K562 (cell line): Measurements from ENCODE around the gene AGAP3. TPM values are rescaled to one million over a fixed set of nuclear protein-coding genes. Genes with fewer than 3 reads are reported as not detected.

Experiments
- AFF4 ChIP-seq: sonication (generic); formaldehyde crosslinking; IDR thresholded peaks from 2 replicates; pipeline ENCODE4 v1.8.0; 2023; ENCODE audit warnings: mild to moderate bottlenecking, missing genetic modification reagents
- CREB1 ChIP-seq, 2 experiments: sonication (generic) in 1 of 2; formaldehyde crosslinking in 1 of 2; IDR thresholded peaks; 2 replicates each; pipeline versions ENCODE4 v1.6.1 to v1.8.0; 2012 to 2022; ENCODE audit warnings: inconsistent platforms in 1 of 2, mild to moderate bottlenecking in 1 of 2, missing genetic modification reagents in 1 of 2, moderate library complexity in 1 of 2
- ETV1 ChIP-seq: fragments of 450-650 bp; conservative IDR thresholded peaks from 2 replicates; pipeline ENCODE4 v1.6.1; 2016; ENCODE audit warnings: missing genetic modification characterization, control low read depth, low read depth, missing compliant biosample characterization
- HMGN3 ChIP-seq: IDR thresholded peaks from 2 replicates; pipeline ENCODE4 v1.6.1; 2011; ENCODE audit warnings: borderline replicate concordance, low read depth, mild to moderate bottlenecking, mixed read lengths, low read length; ENCODE audit not compliant: insufficient read length; ENCODE audit errors: extremely low read depth
- MAZ ChIP-seq, 2 experiments: fragments of 450-650 bp in 1 of 2; sonication (generic) in 1 of 2; formaldehyde crosslinking; IDR thresholded peaks in 1 of 2; conservative IDR thresholded peaks in 1 of 2; 2 replicates each; pipeline versions ENCODE4 v1.4.0 to v1.5.0; 2020; ENCODE audit warnings: mild to moderate bottlenecking in 1 of 2, missing genetic modification reagents in 1 of 2
- RBBP5 ChIP-seq: fragments of 200-600 bp; sonication (generic); IDR thresholded peaks from 2 replicates; pipeline ENCODE4 v1.6.1; 2012; ENCODE audit warnings: borderline replicate concordance, mild to moderate bottlenecking, low read length, control low read depth, inconsistent platforms; ENCODE audit not compliant: insufficient read depth, poor library complexity, severe bottlenecking
- SUPT5H ChIP-seq: fragments of 450-650 bp; IDR thresholded peaks from 2 replicates; pipeline ENCODE4 v1.6.1; 2016
- TBP ChIP-seq: optimal IDR thresholded peaks from 2 replicates; pipeline ENCODE3; 2011; ENCODE audit warnings: low read depth, low read length, improper control_type of control experiment
- THAP12 ChIP-seq: fragments of 250-450 bp; sonication (Bioruptor Pico); IDR thresholded peaks from 2 replicates; pipeline ENCODE4 v1.9.0; 2021; ENCODE audit warnings: mild to moderate bottlenecking, inconsistent platforms
- ZBTB26 ChIP-seq: fragments of 450-650 bp; formaldehyde crosslinking; IDR thresholded peaks from 2 replicates; pipeline ENCODE4 v1.4.0; 2022; ENCODE audit warnings: missing genetic modification characterization
- ZBTB7A ChIP-seq: IDR thresholded peaks from 2 replicates; pipeline ENCODE4 v1.6.1; 2011; ENCODE audit warnings: low read depth, mild to moderate bottlenecking, low read length, moderate library complexity, borderline replicate concordance; ENCODE audit not compliant: control insufficient read depth
- ZNF24 ChIP-seq: fragments of 450-650 bp; IDR thresholded peaks from 2 replicates; pipeline ENCODE4 v1.6.1; 2016
- ZNF639 ChIP-seq, 2 experiments: fragments of 200-800 bp in 1 of 2; sonication (Bioruptor generic) in 1 of 2; sonication (generic) in 1 of 2; formaldehyde crosslinking in 1 of 2; IDR thresholded peaks in 1 of 2; conservative IDR thresholded peaks in 1 of 2; 2 replicates each; pipeline versions ENCODE4 v1.5.0 to v1.6.1; 2016 to 2020; ENCODE audit warnings: missing compliant biosample characterization in 1 of 2, missing genetic modification characterization in 1 of 2, missing genetic modification reagents in 1 of 2
- ZNF830 ChIP-seq: fragments of 250-450 bp; sonication (Bioruptor Pico); IDR thresholded peaks from 2 replicates; pipeline ENCODE4 v1.5.0; 2021; ENCODE audit warnings: mild to moderate bottlenecking
- polyA plus RNA-seq, 8 experiments: library from polyadenylated mRNA; depleted of rRNA in 4 of 8; stranded (reverse) in 5 of 8; unstranded in 3 of 8; fragments of >200 nt; fragmentation: Nextera tagmentation in 2 of 8; fragmentation: Illumina TruSeq in 1 of 8; extraction: Ambion mirVana in 2 of 8; extraction: Trizol in 1 of 8; gene quantifications; 2 replicates each; pipeline versions ENCODE4 v1.2.1 to v1.2.3, GENCODE V29; 2011 to 2014; ENCODE audit warnings: inconsistent platforms in 1 of 8, missing spikeins in 1 of 8
- total RNA-seq, 7 experiments: library from RNA; depleted of rRNA in 6 of 7; stranded (reverse); fragments of >200 nt in 6 of 7; fragmentation: Illumina TruSeq in 2 of 7; extraction: Trizol in 2 of 7; gene quantifications; 2 replicates each; pipeline versions ENCODE4 v1.2.1 to v1.2.3, GENCODE V29; 2011 to 2021; ENCODE audit warnings: low replicate concordance in 1 of 7

Gene AGAP3
- total and polyA plus RNA-seq, 9 of the 15 experiments (the other 6 are each of a cell fraction or from before 2014, with no cell fraction given) = 3.4 to 208 (median 62.2) TPM

- peak; percentile 64; the same call in 1 of the 2 replicates for TF ChIP-seq ZBTB7A
- TF ChIP-seq MAZ (CRISPR knock-in tag; conservative IDR thresholded peaks at IDR 0.05 in 1 of 2, IDR thresholded peaks at IDR 0.05 in 1 of 2) = peak; percentile 81 to 95
- peak; percentile 58; the same call in 1 of the 2 replicates for TF ChIP-seq CREB1 (IDR thresholded peaks at IDR 0.05)
- peak; percentile 37; the same call in 1 of the 2 replicates for TF ChIP-seq CREB1 (CRISPR knock-in tag; IDR thresholded peaks at IDR 0.05)
- peak; percentile 28; the same call in 1 of the 2 replicates for TF ChIP-seq ZNF24
- peak; percentile 34; the same call in 1 of the 2 replicates for TF ChIP-seq SUPT5H
- peak; percentile 98 for TF ChIP-seq RBBP5
- peak in 1 of 2 experiments; percentile 74; a peak in 2 of 4 replicates for TF ChIP-seq ZNF639 (CRISPR knock-in tag; conservative IDR thresholded peaks at IDR 0.05 in 1 of 2, IDR thresholded peaks at IDR 0.05 in 1 of 2)
- 0 out of 2 replicates have a peak, but pooled peaks have one; percentile 67 for TF ChIP-seq ZBTB26
- peak; percentile 55 for TF ChIP-seq ETV1 (tag)
- TF ChIP-seq TBP = peak; percentile 11
- peak; percentile 81 for TF ChIP-seq HMGN3
- peak; percentile 76; the same call in 1 of the 2 replicates for TF ChIP-seq ZNF830
- TF ChIP-seq AFF4 (CRISPR knock-in tag) = no peak; the same call in 1 of the 2 replicates
- TF ChIP-seq THAP12 (CRISPR knock-in tag) = peak; percentile 34; the same call in 1 of the 2 replicates
Measured at GRCh38 chr7:151087245-151088018, 1.2 kb downstream of the AGAP3 start (continued).
